Breast epithelium (tissue), 4 donors: ENCODE results near the gene ASB2. TPM values are rescaled to one million over a fixed set of nuclear protein-coding genes. Genes with fewer than 3 reads are reported as not detected.

Experiments used
- DNase-seq, 2 donors: peaks; one replicate each; pipeline ENCODE4 v3.0.0-alpha.2; 2019; ENCODE audit warnings: low spot score in 2 of 2
- H3K27ac ChIP-seq, 2 donors: fragments of 200-600 bp; sonication (generic) in 1 of 2; one replicate each; pipeline ENCODE4 v1.5.1; 2016 to 2019; ENCODE audit warnings: mild to moderate bottlenecking in 1 of 2
- H3K27me3 ChIP-seq, 2 donors: fragments of 200-600 bp; sonication (generic) in 1 of 2; one replicate each; pipeline versions ENCODE4 v1.5.1 to v1.6.0; 2017 to 2019; ENCODE audit warnings: control low read depth in 1 of 2, mild to moderate bottlenecking in 1 of 2
- H3K36me3 ChIP-seq: fragments of 200-600 bp; one replicate; pipeline ENCODE4 v1.5.1; 2019
- H3K4me1 ChIP-seq, 2 donors: fragments of 200-600 bp; sonication (generic); one replicate each; pipeline ENCODE4 v1.5.1; 2016 to 2019; ENCODE audit warnings: control low read depth in 1 of 2
- H3K4me3 ChIP-seq, 3 donors: fragments of 200-600 bp; sonication (generic); 1 replicate in 2 of 3; 2 replicates in 1 of 3; pipeline ENCODE4 v1.5.1; 2016 to 2019; ENCODE audit warnings: mild to moderate bottlenecking in 3 of 3, moderate library complexity in 2 of 3
- H3K9me3 ChIP-seq, 2 donors: fragments of 200-600 bp; sonication (generic) in 1 of 2; one replicate each; pipeline ENCODE4 v1.5.1; 2016 to 2019; ENCODE audit warnings: control low read depth in 1 of 2
- CTCF ChIP-seq, 3 donors: fragments of 450-650 bp; IDR thresholded peaks; one replicate each; pipeline ENCODE4 v1.5.1; 2016 to 2017; ENCODE audit warnings: antibody characterized with exemption in 3 of 3, mild to moderate bottlenecking in 3 of 3, moderate library complexity in 3 of 3
- POLR2A ChIP-seq: fragments of 450-650 bp; IDR thresholded peaks from one replicate; pipeline ENCODE4 v1.6.1; 2016; ENCODE audit warnings: antibody characterized with exemption, mild to moderate bottlenecking, moderate library complexity
- POLR2AphosphoS5 ChIP-seq, 3 donors: sonication (generic); formaldehyde crosslinking; IDR thresholded peaks; one replicate each; pipeline ENCODE4 v1.6.1; 2017; ENCODE audit warnings: antibody characterized with exemption in 3 of 3
- intact Hi-C: fragments of 100-400 bp; cut with DNase I; formaldehyde crosslinking; loops from one replicate; pipeline ENCODE4 v1.15.1; 2023; ENCODE audit warnings: low total_unique reads
- total RNA-seq, 3 donors: library from RNA; depleted of rRNA; stranded (reverse); fragments of >200 nt; gene quantifications; one replicate each; pipeline ENCODE4 v1.1.0, GENCODE V29; 2016

ASB2 gene
- total RNA-seq, 3 donors from 2014 or later, result 1.3 to 2.0 TPM; not detected in 1

- Histone ChIP-seq H3K27ac (no peak overlapping the region), H3K4me1 (no peaks in the 10 kb centered on the region)
- intact Hi-C loops, result loop anchor here (10.0 kb wide), 1 partner anchor 738 kb away; no protein-coding TSS in a partner anchor
Observed at GRCh38 chr14:93947282-93947681, 29.1 kb downstream of the ASB2 start.

GRCh38 chr14:93946541-93947090 lies 29.8 kb downstream of the ASB2 start:
- TF ChIP-seq POLR2A (no peak), POLR2AphosphoS5 (IDR thresholded peaks at IDR 0.05) (no peak), CTCF (IDR thresholded peaks at IDR 0.05) (no peak)
- H3K4me1 ChIP-seq, result no peaks in the 10 kb centered on the region
- no peaks in the 10 kb centered on the region for H3K36me3 ChIP-seq
- DNase-seq, result no peak
- H3K9me3 ChIP-seq, result no peaks in the 10 kb centered on the region
- no peaks in the 10 kb centered on the region for H3K27me3 ChIP-seq
- H3K27ac ChIP-seq, result no peak overlapping the region
- no peak overlapping the region for H3K4me3 ChIP-seq
- intact Hi-C loops, result loop anchor here (10.0 kb wide), 1 partner anchor 738 kb away; no protein-coding TSS in a partner anchor

More at GRCh38 chr14:93947282-93947681, 29.1 kb downstream of the ASB2 start:
- TF ChIP-seq CTCF (IDR thresholded peaks at IDR 0.05) (no peak), POLR2A (no peak), POLR2AphosphoS5 (IDR thresholded peaks at IDR 0.05) (no peak)
- DNase-seq, result no peak
- no peak overlapping the region for H3K4me3 ChIP-seq
- no peaks in the 10 kb centered on the region for H3K36me3 ChIP-seq
- no peaks in the 10 kb centered on the region for H3K9me3 ChIP-seq
- no peaks in the 10 kb centered on the region for H3K27me3 ChIP-seq

- DNase-seq, result no peak
- H3K4me3 ChIP-seq, result no peak overlapping the region
- H3K9me3 ChIP-seq, result no peaks in the 10 kb centered on the region
- no peaks in the 10 kb centered on the region for H3K36me3 ChIP-seq
- no peaks in the 10 kb centered on the region for H3K4me1 ChIP-seq
- no peak for TF ChIP-seq POLR2A
- no peak for TF ChIP-seq POLR2AphosphoS5 (IDR thresholded peaks at IDR 0.05)
- TF ChIP-seq CTCF (IDR thresholded peaks at IDR 0.05), result no peak
- intact Hi-C loops, result loop anchor here (10.0 kb wide), 1 partner anchor 739 kb away; no protein-coding TSS in a partner anchor
- no peaks in the 10 kb centered on the region for H3K27me3 ChIP-seq
- no peak overlapping the region for H3K27ac ChIP-seq
Observed at GRCh38 chr14:93946104-93946503, 30.3 kb downstream of the ASB2 start.

- intact Hi-C loops, result loop anchor here (10.0 kb wide), 1 partner anchor 740 kb away; no protein-coding TSS in a partner anchor
- Histone ChIP-seq H3K4me1 (no peaks in the 10 kb centered on the region), H3K9me3 (no peaks in the 10 kb centered on the region), H3K4me3 (no peak overlapping the region), H3K36me3 (no peaks in the 10 kb centered on the region), H3K27ac (no peak overlapping the region), H3K27me3 (no peaks in the 10 kb centered on the region)
- DNase-seq, result no peak
- TF ChIP-seq POLR2A, result no peak
Observed at GRCh38 chr14:93945070-93945399, 31.3 kb downstream of the ASB2 start.

GRCh38 chr14:93944348-93945069 lies 31.9 kb downstream of the ASB2 start:
- H3K27ac ChIP-seq, result no peak overlapping the region
- H3K4me3 ChIP-seq, result no peak overlapping the region
- H3K27me3 ChIP-seq, result no peaks in the 10 kb centered on the region
- TF ChIP-seq POLR2AphosphoS5 (IDR thresholded peaks at IDR 0.05) (no peak), POLR2A (no peak), CTCF (IDR thresholded peaks at IDR 0.05) (no peak)
- intact Hi-C loops, result loop anchor here (10.0 kb wide), 1 partner anchor 740 kb away; no protein-coding TSS in a partner anchor
- no peaks in the 10 kb centered on the region for H3K4me1 ChIP-seq
- no peak for DNase-seq
- no peaks in the 10 kb centered on the region for H3K9me3 ChIP-seq
- H3K36me3 ChIP-seq, result no peaks in the 10 kb centered on the region
